Stomach (tissue), 4 donors: ENCODE results near the gene PLEKHM3.

Experiments used
- CTCF ChIP-seq, 7 experiments: fragments of 450-650 bp in 4 of 7; fragments of 200-600 bp in 3 of 7; sonication (generic) in 3 of 7; IDR thresholded peaks; one replicate each; pipeline ENCODE4 v1.5.1; 2016 to 2019; ENCODE audit warnings: antibody characterized with exemption in 7 of 7, control low read depth in 2 of 7, mild to moderate bottlenecking in 1 of 7
- POLR2A ChIP-seq, 4 donors: fragments of 450-650 bp; IDR thresholded peaks; one replicate each; pipeline ENCODE4 v1.6.1; 2016; ENCODE audit warnings: antibody characterized with exemption in 4 of 4, control low read depth in 2 of 4, mild to moderate bottlenecking in 1 of 4, moderate library complexity in 1 of 4
- POLR2AphosphoS5 ChIP-seq, 3 donors: sonication (generic); formaldehyde crosslinking; IDR thresholded peaks; one replicate each; pipeline ENCODE4 v1.6.1; 2016; ENCODE audit warnings: antibody characterized with exemption in 3 of 3

- no peak for TF ChIP-seq CTCF (IDR thresholded peaks at IDR 0.05)
- no peak for TF ChIP-seq POLR2A (IDR thresholded peaks at IDR 0.05)
- TF ChIP-seq POLR2AphosphoS5 (IDR thresholded peaks at IDR 0.05) = peak in 1 of 3 donors; percentile 21
Measured at GRCh38 chr2:207848545-207848928, 176.8 kb downstream of the PLEKHM3 start.
